Aorta (tissue), 5 donors: ENCODE measurements around the gene WDR70. TPM values are rescaled to one million over a fixed set of nuclear protein-coding genes. Genes with fewer than 3 reads are reported as not detected.

Experiments used
- ATAC-seq: fragments of 200-7000 bp; cut with Tn5 transposase; one replicate; pipeline ENCODE4 v1.9.1; 2022; ENCODE audit warnings: moderate library complexity; ENCODE audit not compliant: low FRiP score
- DNase-seq, 2 donors: peaks; one replicate each; pipeline ENCODE4 v3.0.0-alpha.2; 2020
- H3K27ac ChIP-seq, 2 donors: one replicate each; pipeline ENCODE4 v1.5.1; 2013; ENCODE audit warnings: low read length in 2 of 2, mild to moderate bottlenecking in 2 of 2, moderate library complexity in 2 of 2, control low read depth in 1 of 2, inconsistent platforms in 1 of 2, low read depth in 1 of 2
- H3K27me3 ChIP-seq, 2 donors: one replicate each; pipeline ENCODE4 v1.6.1; 2013; ENCODE audit warnings: control low read depth in 1 of 2, low read length in 1 of 2, mild to moderate bottlenecking in 1 of 2, moderate library complexity in 1 of 2; ENCODE audit not compliant: insufficient read depth in 2 of 2, control insufficient read depth in 1 of 2
- H3K36me3 ChIP-seq, 2 donors: one replicate each; pipeline ENCODE4 v1.6.1; 2013; ENCODE audit warnings: control low read depth in 1 of 2, low read length in 1 of 2, mild to moderate bottlenecking in 1 of 2; ENCODE audit not compliant: insufficient read depth in 2 of 2, control insufficient read depth in 1 of 2
- H3K4me1 ChIP-seq, 2 donors: one replicate each; pipeline ENCODE4 v1.6.1; 2013; ENCODE audit warnings: low read length in 2 of 2, control low read depth in 1 of 2, mild to moderate bottlenecking in 1 of 2, moderate library complexity in 1 of 2; ENCODE audit not compliant: insufficient read depth in 2 of 2, control insufficient read depth in 1 of 2
- H3K4me3 ChIP-seq, 2 donors: one replicate each; pipeline ENCODE4 v1.5.1; 2013; ENCODE audit warnings: low read length in 2 of 2, control low read depth in 1 of 2, mild to moderate bottlenecking in 1 of 2
- H3K9me3 ChIP-seq: one replicate; pipeline ENCODE4 v1.6.1; 2013; ENCODE audit warnings: mild to moderate bottlenecking, low read length; ENCODE audit not compliant: control insufficient read depth
- WGBS, 2 donors: extraction: QIAGEN DNeasy Blood & Tissue Kit; methylation state at CpG; one replicate each; pipeline ENCODE4 v1.1.7; 2013; 5-methylcytosine and 5-hydroxymethylcytosine counted together
- intact Hi-C, 2 donors: fragments of 100-400 bp; cut with DNase I; formaldehyde crosslinking; loops; one replicate each; pipeline versions ENCODE4 v1.14.2 to v1.15.0; 2022
- polyA plus RNA-seq, 2 donors: library from polyadenylated mRNA; stranded (reverse); fragments of 200-250 nt; gene quantifications; one replicate each; pipeline ENCODE4 v1.2.3, GENCODE V29; 2013
- total RNA-seq, 2 donors: library from RNA; stranded (reverse); fragmentation: NEBNext Ultra II Directional; extraction: Animal tissue kit (Norgen Biotek cat#: 25700); gene quantifications; one replicate each; pipeline ENCODE4 v1.2.1, GENCODE V29; 2021
- donor health status: healthy with polysubstance abuse.
- donor health status: Bipolar disorder and iron deficiency.
- donor health status: DM: no; HTN: no; CAD: no.
- donor health status: DM: no; HTN: no; CAD: no.
- donor health status: DM: yes; HTN: yes; CAD: no.

WDR70 gene
- total and polyA plus RNA-seq, 4 donors, result 12.3 to 41.3 (median 22.1) TPM

DNA sequence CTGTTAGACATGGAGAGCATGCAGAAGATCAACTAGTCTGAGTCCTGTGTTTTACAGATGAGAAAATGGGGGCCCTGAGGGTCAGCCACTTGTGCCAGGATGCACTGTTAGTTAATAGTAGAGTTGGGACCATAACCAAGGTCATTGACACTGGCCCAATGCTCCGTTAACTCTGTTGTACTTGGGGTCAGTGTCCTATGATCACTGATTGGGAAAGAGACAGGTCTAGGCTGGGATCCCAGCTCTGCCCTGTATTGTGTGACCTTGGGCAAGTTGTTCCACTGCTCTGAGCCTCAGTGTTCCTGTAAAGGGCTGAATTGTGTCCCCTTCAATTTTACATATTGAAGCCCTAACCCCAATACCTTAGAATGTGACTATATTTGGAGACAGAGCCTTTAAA is 390.7 kb downstream of the WDR70 start:
- Histone ChIP-seq H3K36me3 (no peaks in the 10 kb centered on the region), H3K4me1 (no peaks in the 10 kb centered on the region), H3K27ac (no peak overlapping the region), H3K9me3 (no peaks in the 10 kb centered on the region), H3K4me3 (no peak overlapping the region), H3K27me3 (no peaks in the 10 kb centered on the region)
- WGBS, 2 donors, result 94 to 95% methylated on average over 1 of the region's 1 CpG
- DNase-seq (no peak), ATAC-seq (no peak)
- intact Hi-C loops, result no loop called here

DNA sequence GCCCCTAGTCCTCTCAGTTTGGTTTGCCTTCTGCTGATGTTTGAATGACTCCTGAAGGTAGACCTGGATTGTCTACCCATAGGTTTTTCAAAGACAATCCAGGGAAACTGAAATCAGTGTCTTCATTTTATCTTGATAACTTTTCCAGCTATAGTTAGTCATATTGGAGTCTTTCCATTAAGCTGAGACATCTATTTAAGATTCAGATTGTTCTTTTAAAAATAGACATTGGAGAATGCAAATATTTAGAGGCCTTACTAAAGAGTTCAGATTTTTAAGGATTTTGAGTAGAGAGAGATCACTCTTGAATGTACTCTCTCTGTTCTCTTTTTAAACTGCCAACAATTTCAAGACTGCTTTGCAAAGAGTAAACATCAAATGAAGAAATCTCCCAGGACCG is 391.7 kb downstream of the WDR70 start:
- ATAC-seq (no peak), DNase-seq (no peak)
- Histone ChIP-seq H3K27me3 (no peaks in the 10 kb centered on the region), H3K4me3 (no peak overlapping the region), H3K27ac (no peak overlapping the region), H3K9me3 (peaks cover 1% of the 10 kb centered on the region), H3K4me1 (no peaks in the 10 kb centered on the region), H3K36me3 (no peaks in the 10 kb centered on the region)
- intact Hi-C loops, result no loop called here
- 52 to 53% methylated on average over 1 of the region's 1 CpG for WGBS, 2 donors

DNA sequence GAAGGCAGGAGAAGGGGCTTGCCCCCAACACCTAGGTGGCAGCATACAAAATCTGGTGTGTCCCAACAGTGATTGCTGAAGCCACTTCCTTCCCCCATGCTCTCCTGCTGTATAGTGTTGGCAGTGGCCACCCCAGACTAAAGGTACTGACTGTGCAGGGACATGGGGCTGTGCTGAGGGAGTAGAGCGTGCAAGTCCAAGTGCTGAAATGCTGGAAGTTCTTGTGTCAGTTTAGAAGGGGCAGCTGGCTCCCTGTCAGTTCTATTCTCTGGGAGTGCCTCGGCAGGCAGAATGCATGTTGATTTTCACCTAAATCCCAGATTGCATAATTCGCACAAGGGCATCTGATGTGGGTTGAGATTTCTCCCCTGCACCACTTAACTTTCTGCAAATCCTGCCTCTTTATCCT is 392.1 kb downstream of the WDR70 start:
- H3K27ac ChIP-seq, result no peak overlapping the region
- no peaks in the 10 kb centered on the region for H3K4me1 ChIP-seq
- WGBS, 2 donors, result 67 to 76% methylated on average over 3 of the region's 3 CpGs
- no peaks in the 10 kb centered on the region for H3K27me3 ChIP-seq
- H3K36me3 ChIP-seq, result no peaks in the 10 kb centered on the region
- intact Hi-C loops, result no loop called here
- H3K4me3 ChIP-seq, result no peak overlapping the region
- ATAC-seq, result peak; percentile 69
- no peak for DNase-seq
- H3K9me3 ChIP-seq, result peaks cover 1% of the 10 kb centered on the region

DNA sequence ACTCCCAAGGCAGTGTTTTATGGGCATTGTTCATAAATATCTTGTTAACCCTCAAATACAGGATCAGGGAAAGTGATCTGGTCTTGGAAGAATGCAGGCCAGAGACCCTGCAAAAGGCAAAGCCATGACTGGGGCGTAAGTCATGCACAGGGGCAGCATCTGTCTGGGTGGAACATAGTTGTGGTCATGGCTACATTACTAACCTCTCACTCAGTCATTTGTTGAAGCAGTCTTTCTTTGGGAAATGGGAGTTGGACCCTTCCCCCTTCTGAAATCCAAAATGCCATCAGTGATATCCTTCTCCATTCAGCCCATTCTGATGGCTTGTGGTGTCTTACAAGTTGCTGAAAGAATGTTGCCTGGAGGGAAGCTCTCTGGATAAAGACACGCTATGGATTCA is 392.6 kb downstream of the WDR70 start:
- intact Hi-C loops, result no loop called here
- no peak for DNase-seq
- WGBS, 2 donors, result 74 to 91% methylated on average over 2 of the region's 2 CpGs
- H3K27ac ChIP-seq, result no peak overlapping the region
- H3K4me1 ChIP-seq, result no peaks in the 10 kb centered on the region
- no peak for ATAC-seq
- H3K36me3 ChIP-seq, result no peaks in the 10 kb centered on the region
- no peak overlapping the region for H3K4me3 ChIP-seq
- H3K9me3 ChIP-seq, result peaks cover 1% of the 10 kb centered on the region
- no peaks in the 10 kb centered on the region for H3K27me3 ChIP-seq

DNA sequence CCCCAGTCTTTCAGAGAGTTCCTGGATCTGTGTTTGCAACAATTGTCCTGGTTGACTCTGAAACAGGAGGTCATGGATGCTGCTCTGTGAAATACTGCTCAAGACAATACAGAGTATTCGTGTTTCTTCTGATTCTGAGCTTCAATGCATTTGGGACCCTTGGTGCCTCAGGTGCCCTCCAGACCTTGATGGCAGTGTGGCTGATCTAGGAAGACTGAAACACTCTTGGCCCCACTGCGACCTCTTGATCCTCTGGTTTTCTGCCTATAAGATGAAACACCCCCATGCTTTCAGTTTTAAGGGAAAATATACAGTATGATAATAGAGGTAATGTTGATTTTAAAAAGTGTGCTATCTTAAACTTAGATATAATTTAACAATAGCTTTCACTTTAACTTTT is 393.1 kb downstream of the WDR70 start:
- H3K4me3 ChIP-seq, result no peak overlapping the region
- H3K9me3 ChIP-seq, result peaks cover 1% of the 10 kb centered on the region
- DNase-seq (no peak), ATAC-seq (no peak)
- H3K4me1 ChIP-seq, result no peaks in the 10 kb centered on the region
- no peak overlapping the region for H3K27ac ChIP-seq
- intact Hi-C loops, result no loop called here
- whole genome bisulfite sequencing, 2 donors, result 89 to 95% methylated on average over 2 of the region's 2 CpGs
- no peaks in the 10 kb centered on the region for H3K27me3 ChIP-seq
- H3K36me3 ChIP-seq, result no peaks in the 10 kb centered on the region

DNA sequence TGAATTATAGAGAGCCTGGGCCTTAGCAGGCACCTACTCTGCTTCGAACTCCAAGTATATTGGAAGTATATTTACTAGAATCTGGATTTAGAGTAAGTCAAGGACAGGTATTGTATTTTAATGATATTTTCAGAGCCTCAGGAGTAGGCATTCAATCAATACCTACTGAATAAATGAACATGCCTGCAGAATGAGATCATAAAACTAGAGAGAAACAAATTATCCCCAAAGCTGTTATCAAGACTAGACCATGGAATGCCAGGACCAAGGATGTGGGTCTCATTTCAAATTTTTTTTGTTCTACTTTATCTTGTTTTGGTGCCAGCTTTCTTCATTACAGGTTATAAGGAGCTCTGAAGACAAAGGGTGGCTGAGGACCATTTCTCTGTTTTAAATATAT is 394.7 kb downstream of the WDR70 start:
- no peak overlapping the region for H3K4me3 ChIP-seq
- H3K4me1 ChIP-seq, result no peaks in the 10 kb centered on the region
- ATAC-seq (no peak), DNase-seq (no peak)
- peaks cover 1% of the 10 kb centered on the region for H3K9me3 ChIP-seq
- H3K36me3 ChIP-seq, result no peaks in the 10 kb centered on the region
- no peak overlapping the region for H3K27ac ChIP-seq
- no peaks in the 10 kb centered on the region for H3K27me3 ChIP-seq
- intact Hi-C loops, result no loop called here
- WGBS, 2 donors, result 95 to 96% methylated on average over 1 of the region's 1 CpG

DNA sequence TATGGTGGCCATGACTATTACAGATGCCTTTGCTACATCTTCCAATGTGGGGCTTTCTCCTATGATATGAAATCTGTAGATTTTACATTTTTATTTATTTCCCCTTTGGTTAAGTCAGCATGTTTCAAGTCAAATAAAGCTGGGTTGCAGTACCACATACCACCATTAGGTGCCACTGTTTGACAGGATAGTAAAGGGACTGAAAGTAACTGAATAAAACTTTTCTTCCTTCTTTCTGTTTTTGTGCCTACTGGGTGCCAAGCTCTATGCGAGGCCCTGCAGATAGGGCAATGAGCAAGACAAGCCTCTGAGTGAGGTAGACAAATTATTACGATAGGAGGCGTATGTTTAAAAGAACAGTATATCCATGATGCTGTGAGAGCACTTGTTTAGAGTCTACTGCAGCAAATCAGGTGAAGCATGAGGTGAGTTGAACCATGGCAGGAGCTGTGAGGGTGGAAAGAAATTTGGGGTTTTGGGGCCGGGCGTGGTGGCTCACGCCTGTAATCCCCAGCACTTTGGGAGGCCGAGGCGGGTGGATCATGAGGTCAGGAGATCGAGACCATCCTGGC is 395.9 kb downstream of the WDR70 start:
- H3K27me3 ChIP-seq, result no peaks in the 10 kb centered on the region
- no peaks in the 10 kb centered on the region for H3K36me3 ChIP-seq
- ATAC-seq, result no peak
- H3K4me1 ChIP-seq, result no peaks in the 10 kb centered on the region
- intact Hi-C loops, result no loop called here
- no peak overlapping the region for H3K27ac ChIP-seq
- WGBS, 2 donors, result 98% methylated on average over 9 of the region's 9 CpGs
- no peak overlapping the region for H3K4me3 ChIP-seq
- peaks cover 1% of the 10 kb centered on the region for H3K9me3 ChIP-seq
- no peak for DNase-seq

DNA sequence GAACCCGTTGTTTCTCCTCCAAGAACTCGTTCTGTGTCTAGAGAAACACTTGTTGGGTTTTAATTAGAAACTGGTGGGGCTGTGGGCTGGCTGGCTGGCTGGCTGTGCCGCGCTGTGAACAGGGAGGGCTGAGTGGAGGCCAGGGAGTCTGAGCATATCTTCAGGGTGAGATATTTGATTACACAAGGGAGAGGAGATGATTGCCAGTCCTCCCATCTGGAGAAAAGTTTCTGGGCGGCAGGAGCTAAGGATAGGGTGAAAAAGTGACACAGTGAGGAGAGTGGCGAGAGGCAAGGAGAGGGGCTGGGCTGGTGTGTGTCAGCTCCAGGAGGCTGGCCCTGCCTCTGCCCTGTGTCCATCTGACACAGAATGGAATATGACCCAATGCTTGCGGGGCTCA is 397.7 kb downstream of the WDR70 start:
- peak; percentile 36 for ATAC-seq
- H3K27ac ChIP-seq, result no peak overlapping the region
- intact Hi-C loops, result no loop called here

DNA sequence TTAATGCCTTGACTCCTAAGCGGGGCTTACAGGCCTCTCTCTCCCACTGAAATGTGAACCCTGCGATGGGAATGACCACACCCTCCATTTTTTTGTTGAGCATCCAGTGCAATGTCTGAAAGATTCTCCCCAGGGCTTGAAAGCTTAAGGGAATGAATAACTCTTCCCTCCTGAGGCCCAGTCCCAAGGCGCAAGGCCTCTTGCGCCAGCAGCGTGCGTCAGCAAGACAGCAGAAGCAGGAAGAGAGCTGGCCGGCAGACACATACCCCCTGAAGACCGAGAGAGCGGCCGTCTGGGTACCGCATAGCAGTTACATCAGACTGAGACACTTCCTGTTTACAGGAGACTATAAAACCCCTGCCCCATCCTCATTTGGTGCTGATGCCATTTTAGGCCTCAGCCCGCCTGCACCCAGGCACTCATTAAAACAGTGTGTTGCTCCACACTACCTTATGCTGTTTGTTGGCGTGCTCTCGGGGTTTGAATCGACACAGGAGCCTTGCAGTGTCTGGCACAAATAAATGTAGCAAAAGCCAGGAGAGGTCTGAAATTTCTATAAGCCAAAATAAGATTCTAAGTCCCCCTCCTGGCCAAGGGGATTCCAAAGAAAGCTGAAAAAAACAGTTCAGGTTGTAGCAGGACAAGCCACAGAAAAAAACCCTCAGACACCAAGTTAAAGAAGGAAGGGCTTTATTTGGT is 398.5 kb downstream of the WDR70 start:
- no peaks in the 10 kb centered on the region for H3K27me3 ChIP-seq
- H3K36me3 ChIP-seq, result no peaks in the 10 kb centered on the region
- no peak overlapping the region for H3K27ac ChIP-seq
- 91 to 92% methylated on average over 15 of the region's 15 CpGs for WGBS, 2 donors
- intact Hi-C loops, result no loop called here
- no peak overlapping the region for H3K4me3 ChIP-seq
- peaks cover 1% of the 10 kb centered on the region for H3K9me3 ChIP-seq
- no peak for ATAC-seq
- H3K4me1 ChIP-seq, result no peaks in the 10 kb centered on the region
- no peak for DNase-seq

More for the DNA sequence above, 397.7 kb downstream of the WDR70 start:
- H3K4me1 ChIP-seq, result no peaks in the 10 kb centered on the region
- no peak overlapping the region for H3K4me3 ChIP-seq
- no peak for DNase-seq
- 17 to 22% methylated on average over 7 of the region's 7 CpGs for WGBS, 2 donors
- no peaks in the 10 kb centered on the region for H3K36me3 ChIP-seq
- no peaks in the 10 kb centered on the region for H3K27me3 ChIP-seq
- peaks cover 1% of the 10 kb centered on the region for H3K9me3 ChIP-seq
